HL-60/S4 treated with phorbol 12-myristate 13-acetate at 8.2 ng/mL for 4 days and 3 days (cell line): ENCODE results near the gene ANO2.

Experiments
- in situ Hi-C: fragments of 300-500 bp; cut with MboI; formaldehyde crosslinking; loops from 2 replicates; pipeline ENCODE4 v1.15.0; 2022; ENCODE audit warnings: low sequenced_read_pairs

The ANO2 gene

DNA sequence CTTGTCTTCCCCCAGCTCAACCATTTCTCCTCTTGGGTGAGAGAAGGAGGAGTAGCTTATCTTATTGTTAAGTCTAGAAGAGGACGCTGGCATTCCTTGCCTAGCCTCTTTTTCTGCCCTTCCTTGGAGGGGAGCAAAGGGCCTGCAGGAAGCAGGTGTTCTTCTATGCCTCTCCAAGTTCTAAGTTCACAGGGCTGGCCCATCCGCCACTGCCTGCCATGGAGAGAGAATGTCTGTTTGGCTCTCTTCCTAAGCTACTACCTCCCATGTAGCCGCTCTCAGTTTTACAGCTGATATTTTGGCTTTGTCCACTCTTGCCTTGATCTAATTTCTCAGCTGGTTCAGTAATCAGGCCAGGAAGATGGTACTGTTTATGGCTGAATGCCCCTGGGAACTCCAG is 312.0 kb downstream of the ANO2 start:
- in situ Hi-C loops: no loop called here

- in situ Hi-C loops: no loop called here
Measured at GRCh38 chr12:5632453-5632852, 312.6 kb downstream of the ANO2 start.

DNA sequence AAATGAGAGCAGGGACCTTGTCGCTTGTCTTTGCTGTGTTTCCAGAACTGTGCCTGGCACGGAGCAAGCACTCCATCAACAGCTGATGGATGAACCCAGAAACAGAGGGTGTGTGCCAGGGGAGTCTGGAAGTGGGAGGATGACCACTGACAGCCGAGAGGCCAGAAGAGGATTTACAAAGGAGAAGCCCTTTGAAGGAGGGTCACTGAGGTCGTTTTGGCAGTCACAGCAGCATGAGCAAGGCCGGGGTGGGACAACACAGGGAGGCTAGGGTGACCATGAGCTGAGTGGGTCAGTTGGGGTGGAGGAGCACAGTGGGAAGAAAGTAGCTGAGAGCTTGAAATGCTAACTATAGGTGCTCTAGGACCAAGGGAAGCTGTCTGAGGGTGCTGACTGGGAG is 313.6 kb downstream of the ANO2 start:
- in situ Hi-C loops: no loop called here

- in situ Hi-C loops: no loop called here
Measured at GRCh38 chr12:5630726-5631125, 314.3 kb downstream of the ANO2 start.

DNA sequence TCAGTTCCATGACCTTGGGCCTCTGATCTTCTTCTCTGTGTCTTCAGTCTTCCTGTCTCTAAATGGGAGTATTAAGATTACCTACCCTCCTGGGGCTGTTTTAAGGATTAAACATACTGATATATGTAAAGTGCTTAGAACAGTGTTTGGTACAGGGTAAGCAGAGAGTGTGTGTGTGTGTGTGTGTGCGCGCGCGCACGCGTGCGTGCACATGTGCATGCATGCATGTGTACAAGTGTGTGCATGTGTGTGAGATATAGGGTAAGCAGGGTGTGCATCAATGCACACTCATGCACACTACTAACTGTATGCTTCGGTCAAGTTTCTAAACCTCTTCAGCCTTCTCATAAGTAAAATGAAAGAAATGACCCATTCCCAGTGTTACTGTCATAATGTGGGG is 316.6 kb downstream of the ANO2 start:
- in situ Hi-C loops: no loop called here

DNA sequence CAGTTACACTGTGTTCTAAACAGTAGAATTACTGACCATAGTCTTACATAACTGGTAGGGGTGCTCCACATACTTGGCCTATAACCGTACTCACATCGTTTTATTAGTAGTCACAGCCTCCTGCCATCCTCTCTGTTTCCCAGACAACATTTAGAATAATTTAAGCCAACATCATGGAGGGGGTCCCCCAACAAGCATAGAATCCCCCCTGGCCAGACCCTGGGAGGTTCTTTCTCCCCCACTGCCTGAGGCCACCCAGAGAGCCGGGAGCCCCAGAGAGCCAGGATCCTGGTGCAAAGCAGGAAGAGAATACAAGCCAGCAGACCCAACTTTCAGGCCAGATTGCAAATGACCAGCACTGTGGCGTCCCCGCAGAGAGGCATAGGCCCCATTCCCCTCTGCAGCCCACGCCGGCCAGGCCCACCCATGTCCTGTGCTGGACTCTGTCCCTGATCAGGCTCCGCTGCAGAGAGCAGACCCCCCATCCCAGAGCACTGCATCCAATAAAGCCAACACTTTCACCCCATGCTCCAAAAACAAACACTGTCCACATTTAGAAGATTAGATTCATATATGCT is 317.9 kb downstream of the ANO2 start:
- in situ Hi-C loops: no loop called here

- in situ Hi-C loops: no loop called here
Measured at GRCh38 chr12:5626151-5626550, 318.9 kb downstream of the ANO2 start.

GRCh38 chr12:5624486-5625272 is 320.4 kb downstream of the ANO2 start:
- in situ Hi-C loops: no loop called here

- in situ Hi-C loops: no loop called here
Measured at GRCh38 chr12:5623411-5623810, 321.6 kb downstream of the ANO2 start.

- in situ Hi-C loops: no loop called here
Measured at GRCh38 chr12:5622280-5622679, 322.8 kb downstream of the ANO2 start.

GRCh38 chr12:5621329-5621728 is 323.7 kb downstream of the ANO2 start:
- in situ Hi-C loops: no loop called here

DNA sequence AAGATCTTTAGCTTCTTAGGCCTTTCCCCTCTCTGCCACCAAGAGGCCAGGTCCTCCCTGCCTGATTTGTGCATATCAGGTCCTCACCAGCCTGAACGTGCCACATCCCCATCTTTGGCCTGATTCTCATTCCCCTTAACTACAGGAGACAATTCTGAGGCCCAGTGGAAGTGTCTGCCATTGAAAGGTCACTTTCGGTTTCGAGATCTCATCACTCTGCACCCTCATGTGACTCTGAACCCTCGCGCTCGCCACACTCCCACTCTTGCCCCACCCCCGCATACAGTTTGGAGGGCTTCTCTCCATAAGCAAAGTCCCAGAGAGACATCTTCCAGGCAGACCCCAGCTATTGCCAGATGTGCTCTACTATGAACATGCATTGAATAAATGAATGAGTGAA is 324.2 kb downstream of the ANO2 start:
- in situ Hi-C loops: no loop called here

- in situ Hi-C loops: no loop called here
Measured at GRCh38 chr12:5619628-5620027, 325.4 kb downstream of the ANO2 start.

DNA sequence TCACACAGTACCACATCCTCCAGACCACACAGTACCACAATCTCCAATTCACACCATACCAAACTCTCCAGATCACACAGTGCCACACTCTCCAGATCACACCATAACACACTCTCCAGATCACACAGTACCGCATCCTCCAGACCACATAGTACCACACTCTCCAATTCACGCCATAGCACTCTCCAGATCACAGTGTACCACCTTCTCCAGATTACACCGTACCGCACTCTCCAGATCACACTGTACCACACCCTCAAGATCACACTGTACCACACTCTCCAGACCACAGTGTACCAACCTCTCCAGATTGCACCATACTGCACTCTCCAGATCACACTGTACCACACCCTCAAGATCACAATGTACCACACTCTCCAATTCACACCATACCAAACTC is 328.2 kb downstream of the ANO2 start:
- in situ Hi-C loops: no loop called here

GRCh38 chr12:5615760-5616159 is 329.3 kb downstream of the ANO2 start:
- in situ Hi-C loops: no loop called here

DNA sequence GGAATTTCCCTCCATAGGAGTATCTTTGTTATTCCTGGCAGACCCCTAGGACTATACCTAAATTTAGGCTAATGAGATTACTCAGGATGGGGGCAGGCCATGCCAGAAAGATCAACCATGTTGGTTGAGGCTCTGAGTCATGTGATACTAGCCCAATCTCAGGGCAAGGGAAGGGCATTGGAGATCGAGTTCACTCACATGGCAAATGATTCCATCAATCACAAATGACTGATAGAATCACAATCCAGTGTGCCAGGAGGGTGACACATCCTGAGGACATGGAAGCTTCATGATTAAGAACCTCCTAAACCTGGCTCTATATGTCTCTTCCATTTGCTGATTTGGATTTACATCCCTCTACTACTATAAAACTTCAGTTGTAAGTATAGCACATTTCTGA is 330.8 kb downstream of the ANO2 start:
- in situ Hi-C loops: no loop called here

- in situ Hi-C loops: no loop called here
Measured at GRCh38 chr12:5612556-5613410, 332.3 kb downstream of the ANO2 start.

GRCh38 chr12:5611162-5611561 is 333.9 kb downstream of the ANO2 start:
- in situ Hi-C loops: no loop called here

GRCh38 chr12:5599378-5599777 is 345.7 kb downstream of the ANO2 start:
- in situ Hi-C loops: no loop called here

DNA sequence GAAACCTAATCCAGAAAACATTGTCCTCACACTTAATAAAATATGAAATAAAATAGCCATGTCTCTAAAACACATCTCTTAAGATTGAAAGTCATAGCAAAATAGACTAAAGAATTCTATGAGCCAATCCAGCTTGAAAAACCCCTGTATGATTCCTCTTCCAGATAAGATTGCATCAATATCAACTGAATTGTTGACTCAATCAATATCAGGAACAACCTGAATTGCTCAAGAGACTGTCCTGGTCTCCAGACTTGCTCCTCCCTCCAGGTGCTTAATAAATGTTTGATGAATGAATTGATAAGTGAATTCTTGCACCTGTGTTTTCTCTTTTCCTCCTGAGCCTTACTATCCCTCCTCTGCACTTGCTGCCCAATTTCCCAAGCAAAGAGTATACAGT is 351.1 kb downstream of the ANO2 start:
- in situ Hi-C loops: no loop called here

GRCh38 chr12:5593086-5593485 is 352.0 kb downstream of the ANO2 start:
- in situ Hi-C loops: no loop called here

GRCh38 chr12:5592310-5592709 is 352.7 kb downstream of the ANO2 start:
- in situ Hi-C loops: no loop called here
